Measurements from ENCODE around the gene HMGXB3.
A peak's percentile ranks its signal among the peaks of the same experiment; 100 is the strongest.

HMGXB3 gene

GRCh38 chr5:150052226-150052955, 51.9 kb downstream of the HMGXB3 start:
- TF ChIP-seq RARB (CRISPR knock-in tag; IDR thresholded peaks at IDR 0.05) = no peak
- TF ChIP-seq PATZ1 (CRISPR knock-in tag; IDR thresholded peaks at IDR 0.05; ENCODE audit: borderline replicate concordance) = no peak
- TF ChIP-seq TOX (CRISPR knock-in tag; IDR thresholded peaks at IDR 0.05; ENCODE audit: borderline replicate concordance) = no peak
- TF ChIP-seq, protein P1, sequence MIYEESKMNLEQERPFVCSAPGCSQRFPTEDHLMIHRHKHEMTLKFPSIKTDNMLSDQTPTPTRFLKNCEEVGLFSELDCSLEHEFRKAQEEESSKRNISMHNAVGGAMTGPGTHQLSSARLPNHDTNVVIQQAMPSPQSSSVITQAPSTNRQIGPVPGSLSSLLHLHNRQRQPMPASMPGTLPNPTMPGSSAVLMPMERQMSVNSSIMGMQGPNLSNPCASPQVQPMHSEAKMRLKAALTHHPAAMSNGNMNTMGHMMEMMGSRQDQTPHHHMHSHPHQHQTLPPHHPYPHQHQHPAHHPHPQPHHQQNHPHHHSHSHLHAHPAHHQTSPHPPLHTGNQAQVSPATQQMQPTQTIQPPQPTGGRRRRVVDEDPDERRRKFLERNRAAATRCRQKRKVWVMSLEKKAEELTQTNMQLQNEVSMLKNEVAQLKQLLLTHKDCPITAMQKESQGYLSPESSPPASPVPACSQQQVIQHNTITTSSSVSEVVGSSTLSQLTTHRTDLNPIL (CRISPR knock-in tag; IDR thresholded peaks at IDR 0.05; ENCODE audit: low read depth) = no peak
- no peak for TF ChIP-seq SNAI2 (CRISPR knock-in tag; IDR thresholded peaks at IDR 0.05)
- no peak for TF ChIP-seq ISL1 (CRISPR knock-in tag; IDR thresholded peaks at IDR 0.05)
- TF ChIP-seq OSR1 (CRISPR knock-in tag; IDR thresholded peaks at IDR 0.05) = no peak
- ATAC-seq = no peak

DNA sequence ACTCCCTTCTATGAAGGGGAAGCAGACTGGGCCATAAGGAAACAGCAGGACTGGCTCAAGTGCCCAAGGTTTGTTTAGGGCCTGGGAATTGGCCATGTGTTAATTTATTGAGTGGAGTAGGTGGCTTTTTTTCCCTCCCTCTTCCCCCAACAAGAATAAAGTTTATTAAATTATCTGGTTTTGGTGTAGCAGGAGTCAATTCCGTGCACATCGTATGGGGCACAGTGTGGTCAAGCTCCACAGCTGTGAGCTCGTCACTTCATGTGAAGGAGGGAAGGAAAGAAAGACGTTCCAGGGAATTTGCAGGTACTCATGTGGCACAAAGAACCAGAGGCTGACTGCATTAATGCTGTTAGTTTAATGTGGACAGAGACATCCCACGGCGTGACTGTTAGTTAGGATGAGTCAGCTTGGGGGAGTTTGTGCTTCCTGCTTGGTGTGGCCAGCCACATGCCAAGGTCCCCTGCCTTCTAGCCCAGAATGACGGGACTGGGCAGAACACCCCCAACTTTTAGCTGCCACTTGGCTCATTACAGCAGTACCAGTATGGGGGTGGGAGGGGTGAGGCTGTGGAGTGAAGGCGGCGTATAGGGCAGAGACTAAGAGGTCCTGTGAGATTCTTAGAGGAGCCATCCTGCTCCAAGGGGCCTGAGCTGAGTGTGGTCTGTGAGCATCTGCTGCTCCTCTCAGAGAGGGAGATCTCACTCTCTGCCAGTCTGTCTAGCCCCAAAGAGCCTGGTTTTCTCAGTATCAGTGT, 52.6 kb downstream of the HMGXB3 start:
- TF ChIP-seq CSRNP3 (CRISPR knock-in tag; IDR thresholded peaks at IDR 0.05) (no peak), PPARA (CRISPR knock-in tag; IDR thresholded peaks at IDR 0.05; ENCODE audit: borderline replicate concordance) (no peak), SNAI2 (CRISPR knock-in tag; IDR thresholded peaks at IDR 0.05) (no peak)
- TF ChIP-seq, protein P2, sequence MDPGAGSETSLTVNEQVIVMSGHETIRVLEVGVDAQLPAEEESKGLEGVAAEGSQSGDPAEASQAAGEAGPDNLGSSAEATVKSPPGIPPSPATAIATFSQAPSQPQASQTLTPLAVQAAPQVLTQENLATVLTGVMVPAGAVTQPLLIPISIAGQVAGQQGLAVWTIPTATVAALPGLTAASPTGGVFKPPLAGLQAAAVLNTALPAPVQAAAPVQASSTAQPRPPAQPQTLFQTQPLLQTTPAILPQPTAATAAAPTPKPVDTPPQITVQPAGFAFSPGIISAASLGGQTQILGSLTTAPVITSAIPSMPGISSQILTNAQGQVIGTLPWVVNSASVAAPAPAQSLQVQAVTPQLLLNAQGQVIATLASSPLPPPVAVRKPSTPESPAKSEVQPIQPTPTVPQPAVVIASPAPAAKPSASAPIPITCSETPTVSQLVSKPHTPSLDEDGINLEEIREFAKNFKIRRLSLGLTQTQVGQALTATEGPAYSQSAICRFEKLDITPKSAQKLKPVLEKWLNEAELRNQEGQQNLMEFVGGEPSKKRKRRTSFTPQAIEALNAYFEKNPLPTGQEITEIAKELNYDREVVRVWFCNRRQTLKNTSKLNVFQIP (CRISPR knock-in tag; IDR thresholded peaks at IDR 0.05; ENCODE audit: borderline replicate concordance, low read depth) = no peak
- peak; percentile 83 for ATAC-seq

DNA sequence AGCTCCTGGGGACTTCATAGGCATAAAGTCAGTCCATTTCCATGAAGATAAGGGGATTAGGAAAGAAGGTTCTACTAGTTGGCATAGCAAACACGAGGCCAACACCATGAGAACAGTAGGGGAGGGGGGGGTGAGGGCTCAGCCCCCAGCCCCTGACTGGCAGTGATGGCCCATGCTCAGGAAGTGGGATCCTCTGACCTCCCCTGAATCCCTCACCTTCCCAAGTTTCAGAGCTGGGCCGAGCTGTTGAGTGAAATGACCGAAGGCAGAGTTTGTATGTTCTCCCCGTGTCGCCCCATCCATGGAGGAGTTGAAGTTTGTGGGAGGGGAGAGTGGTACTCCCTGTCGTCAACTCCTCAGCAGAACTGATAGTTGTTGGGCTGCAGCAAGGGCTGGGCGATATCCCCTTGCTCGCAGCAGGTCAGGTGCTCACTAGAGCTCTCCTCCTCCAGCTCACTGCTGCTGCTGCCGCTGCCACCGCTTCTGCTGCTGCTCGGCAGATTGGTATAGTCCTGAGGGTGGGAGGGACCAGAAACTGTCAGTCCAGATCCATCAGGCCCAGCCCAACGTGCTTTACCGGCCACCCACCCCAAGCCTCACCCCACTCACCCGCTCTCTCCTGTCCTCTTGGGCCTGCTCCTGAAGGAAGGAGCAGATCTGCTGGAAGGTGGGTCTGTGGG, 53.3 kb downstream of the HMGXB3 start:
- no peak for ATAC-seq
- TF ChIP-seq ESRRG (CRISPR knock-in tag; IDR thresholded peaks at IDR 0.05) (no peak), ZFP3 (CRISPR knock-in tag; IDR thresholded peaks at IDR 0.05) (no peak), GLIS3 (CRISPR knock-in tag; IDR thresholded peaks at IDR 0.05) (no peak), TSHZ2 (CRISPR knock-in tag; IDR thresholded peaks at IDR 0.05) (no peak), ZNF565 (CRISPR knock-in tag; conservative IDR thresholded peaks at IDR 0.05; ENCODE audit: low read depth) (no peak), ISL1 (CRISPR knock-in tag; IDR thresholded peaks at IDR 0.05) (no peak), BACH2 (CRISPR knock-in tag; IDR thresholded peaks at IDR 0.05; ENCODE audit: borderline replicate concordance) (no peak), OSR1 (CRISPR knock-in tag; IDR thresholded peaks at IDR 0.05) (no peak), ZFP30 (CRISPR knock-in tag; IDR thresholded peaks at IDR 0.05) (no peak), RARB (CRISPR knock-in tag; IDR thresholded peaks at IDR 0.05) (no peak), CSRNP3 (CRISPR knock-in tag; IDR thresholded peaks at IDR 0.05) (no peak)
- TF ChIP-seq, protein P1 (CRISPR knock-in tag; IDR thresholded peaks at IDR 0.05; ENCODE audit: low read depth) = no peak
